GM19025 (cell line): ENCODE data around the gene GOLIM4.

ENCODE experiments used
- ATAC-seq: cut with Tn5 transposase; IDR thresholded peaks from one replicate; pipeline ENCODE4 v1.9.1; 2021; ENCODE audit warnings: mild to moderate bottlenecking, low read depth, moderate library complexity; ENCODE audit not compliant: unreplicated experiment

The GOLIM4 gene

DNA sequence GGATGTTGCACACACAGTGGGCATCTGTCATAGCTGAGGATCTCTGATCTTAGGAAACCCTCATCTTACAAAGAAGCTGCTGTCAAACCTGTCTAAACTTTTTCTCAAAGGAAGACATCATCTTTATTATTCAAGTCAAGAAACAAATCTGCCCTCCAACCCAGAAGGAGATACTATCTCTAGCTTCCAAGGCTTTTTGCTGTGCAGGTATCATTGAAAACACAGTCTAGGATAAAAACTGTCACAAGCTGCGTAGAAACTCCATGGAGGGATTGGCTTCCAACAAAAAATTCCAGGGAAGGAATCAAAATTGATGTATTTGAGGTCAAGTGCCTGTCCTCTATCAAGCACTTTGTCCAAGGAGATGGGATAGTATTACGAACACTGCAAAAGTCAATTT is 89.1 kb downstream of the GOLIM4 start:
- no peak for ATAC-seq

DNA sequence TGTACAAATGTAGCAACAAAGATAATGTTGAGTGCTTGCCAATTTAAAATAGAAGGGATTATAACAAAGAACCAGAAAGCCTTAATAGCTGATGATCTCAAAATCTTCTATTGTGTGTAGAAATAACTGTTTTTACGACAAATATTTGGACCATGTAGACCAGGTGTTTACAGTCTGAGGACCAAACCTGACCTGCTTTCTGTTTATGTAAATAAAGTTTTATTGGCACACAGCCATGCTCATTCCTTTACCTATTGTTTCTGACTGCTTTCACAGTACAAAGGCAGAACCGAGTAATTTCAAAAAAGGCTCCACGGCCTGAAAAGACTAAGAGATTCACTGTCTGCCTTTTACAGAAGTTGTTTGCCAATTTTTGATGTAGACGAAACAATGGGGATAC is 91.8 kb downstream of the GOLIM4 start:
- ATAC-seq = no peak

DNA sequence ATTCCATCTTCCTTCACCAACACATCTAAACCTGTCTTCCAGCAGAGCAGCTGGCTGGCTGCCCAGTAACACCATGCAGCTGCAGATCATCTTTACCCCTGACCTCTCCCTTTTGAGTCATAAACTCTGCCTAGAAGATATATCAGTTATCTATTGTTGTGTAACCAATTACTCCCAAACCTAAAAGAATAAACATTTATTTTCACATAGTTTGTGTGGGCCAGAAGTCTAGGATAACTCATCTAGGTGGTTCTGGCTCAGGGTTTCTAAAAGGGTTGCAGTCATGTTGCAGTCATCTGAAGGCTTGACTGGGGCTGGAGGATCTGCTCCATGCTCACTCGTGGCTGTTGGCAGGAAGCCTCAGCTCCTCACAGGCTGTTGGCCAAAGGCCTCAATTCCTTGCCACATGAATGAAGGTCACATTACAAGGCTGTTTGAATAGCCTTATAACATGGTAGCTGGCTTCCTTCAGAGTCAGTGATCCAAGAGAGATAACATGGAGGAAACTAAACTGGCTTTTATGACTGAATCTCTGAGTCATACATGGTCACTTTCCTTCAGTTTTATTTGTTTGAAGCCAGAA is 92.8 kb downstream of the GOLIM4 start:
- ATAC-seq = no peak

DNA sequence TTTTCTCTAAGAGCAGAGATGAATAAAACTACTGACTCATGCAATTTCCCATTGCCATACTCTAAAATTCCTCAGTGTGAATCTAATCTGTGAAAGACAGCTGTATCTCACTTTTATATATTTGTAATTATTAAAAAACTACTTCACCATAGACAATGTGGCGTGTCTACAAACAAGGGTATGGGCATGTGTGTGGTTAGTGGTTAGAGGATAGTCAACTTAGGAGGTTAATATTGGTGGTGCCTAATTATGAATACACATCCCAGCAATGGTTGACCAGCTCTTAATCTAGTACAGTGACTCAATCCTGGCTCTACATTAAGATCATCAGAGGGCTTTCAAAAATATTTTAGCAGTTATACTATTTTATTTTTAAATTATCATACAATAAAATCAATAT is 94.5 kb downstream of the GOLIM4 start:
- no peak for ATAC-seq

DNA sequence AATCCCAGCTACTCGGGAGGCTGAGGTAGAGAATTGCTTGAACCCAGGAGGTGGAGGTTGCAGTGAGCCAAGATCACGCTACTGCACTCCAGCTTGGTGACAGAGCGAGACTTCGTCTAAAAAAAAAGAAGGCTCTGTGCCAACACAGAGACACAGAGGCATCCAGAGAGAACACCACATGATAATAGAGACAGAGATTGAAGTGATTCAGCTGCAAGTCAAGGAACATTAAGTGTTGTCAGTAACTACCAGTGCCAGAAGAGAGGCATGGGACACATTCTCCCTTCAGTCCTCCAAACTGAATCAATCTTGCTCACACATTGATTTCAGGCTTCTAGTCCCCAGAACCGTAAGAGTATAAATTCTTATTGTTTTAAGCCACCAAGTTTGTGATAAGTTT is 97.5 kb downstream of the GOLIM4 start:
- ATAC-seq = no peak

DNA sequence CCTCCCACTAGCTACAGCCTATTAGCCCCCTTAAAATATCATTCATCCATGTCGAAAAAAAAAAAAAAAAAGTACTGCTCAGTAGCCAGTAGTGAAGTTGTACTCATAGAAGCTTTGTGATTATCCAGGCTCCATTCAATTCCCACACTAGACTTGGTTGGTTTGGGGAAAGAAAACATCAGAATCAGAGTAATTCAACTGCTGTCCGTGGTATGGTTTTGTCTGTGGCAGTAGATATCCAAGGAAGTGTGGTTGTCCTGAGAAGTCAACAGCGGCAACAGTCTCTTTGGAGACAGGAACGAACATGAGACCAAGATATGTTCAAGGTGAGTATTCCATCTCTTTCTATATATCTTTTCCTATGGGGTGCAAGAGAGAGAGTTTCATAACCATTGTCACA is 99.2 kb downstream of the GOLIM4 start:
- ATAC-seq = no peak

DNA sequence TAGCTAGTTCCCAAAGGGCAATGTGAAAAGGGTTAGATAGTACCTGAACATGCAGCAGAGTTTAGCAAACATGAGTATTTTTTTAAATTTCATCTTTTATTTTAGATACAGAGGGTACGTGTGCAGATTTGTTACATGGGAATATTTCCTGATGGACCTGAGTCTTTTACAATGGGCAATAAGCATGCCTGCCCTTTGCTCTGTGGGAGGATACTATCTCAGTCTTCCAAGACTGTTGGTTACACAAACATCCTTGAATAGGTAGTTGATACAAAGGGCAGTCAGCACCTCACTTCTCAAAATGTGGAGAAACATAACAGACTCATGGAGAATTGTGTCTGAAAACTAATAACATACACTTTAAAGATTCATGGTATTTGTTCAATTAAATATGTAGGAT is 103.3 kb downstream of the GOLIM4 start:
- no peak for ATAC-seq

DNA sequence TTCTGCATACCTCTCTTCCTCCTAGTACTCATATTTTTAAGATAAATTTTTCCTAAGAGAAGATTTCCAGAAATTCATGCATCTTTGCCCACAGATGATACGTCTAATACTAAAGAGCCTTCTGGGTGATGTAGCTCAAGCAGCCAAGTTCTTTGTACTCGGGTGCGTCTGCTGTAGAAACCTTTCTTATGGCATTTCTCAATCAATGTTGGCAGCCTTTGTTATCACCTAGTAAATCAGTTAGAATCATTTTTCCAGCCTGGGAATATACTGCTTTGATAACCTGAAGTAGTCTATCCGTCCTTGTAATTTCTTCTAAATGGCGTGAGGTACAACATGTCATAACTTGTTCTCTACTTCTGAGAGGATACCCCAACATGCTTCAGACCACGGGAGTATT is 104.5 kb downstream of the GOLIM4 start:
- no peak for ATAC-seq

DNA sequence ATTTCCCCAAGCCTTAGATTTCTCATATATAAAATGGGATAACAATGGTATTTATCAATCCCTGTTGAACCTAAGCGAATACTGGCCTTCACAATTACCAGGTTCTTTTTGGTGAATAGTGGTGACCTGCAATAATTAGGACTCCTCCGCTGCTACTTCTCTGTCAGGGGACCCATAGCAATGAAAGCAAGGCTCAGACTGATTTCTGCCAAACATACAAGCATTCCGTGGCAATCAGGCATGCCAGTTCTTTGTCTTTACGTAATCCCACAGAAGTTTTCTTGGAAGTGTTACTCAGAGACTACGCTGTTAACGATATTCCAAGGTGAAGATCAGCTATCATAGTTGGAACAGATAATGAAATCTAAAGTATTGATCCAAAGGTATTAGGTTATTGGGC is 105.7 kb downstream of the GOLIM4 start:
- ATAC-seq = no peak

DNA sequence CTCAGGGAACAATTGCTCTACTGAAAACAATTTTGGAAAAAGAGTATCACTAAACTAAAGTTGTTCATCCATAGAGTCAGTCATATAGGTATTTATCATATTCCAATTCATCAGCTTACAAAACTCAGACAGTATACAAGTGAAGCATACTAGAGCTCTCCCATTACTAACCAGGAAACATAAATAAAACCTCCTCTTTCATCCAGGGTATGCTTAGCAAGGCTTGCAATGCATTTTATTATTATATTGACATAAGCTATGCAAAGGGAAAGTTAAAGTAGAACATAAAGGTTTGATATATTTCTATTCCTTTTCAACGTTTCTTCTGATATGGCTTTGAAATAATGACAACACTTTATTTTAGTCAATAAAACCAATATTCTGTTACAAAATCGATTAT is 106.7 kb downstream of the GOLIM4 start:
- no peak for ATAC-seq

DNA sequence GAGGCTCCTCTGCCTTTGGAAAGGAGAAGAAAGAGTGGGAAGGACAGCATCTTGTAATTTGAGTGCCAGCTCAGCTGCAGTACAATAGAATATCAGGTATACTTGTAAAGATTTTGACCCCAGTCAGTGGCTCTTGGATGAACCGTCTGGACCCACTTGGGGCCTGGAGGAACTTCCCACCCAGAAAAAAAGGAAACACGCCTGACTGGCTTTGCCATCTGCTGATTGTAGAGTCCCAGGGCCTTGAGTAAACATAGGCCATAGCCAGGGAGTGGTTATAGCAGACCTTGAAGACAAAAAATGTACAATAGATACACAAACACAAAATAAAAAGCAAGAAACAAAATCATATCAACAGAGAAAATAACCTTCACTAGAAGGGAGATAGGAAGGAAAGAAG is 112.1 kb downstream of the GOLIM4 start:
- no peak for ATAC-seq

DNA sequence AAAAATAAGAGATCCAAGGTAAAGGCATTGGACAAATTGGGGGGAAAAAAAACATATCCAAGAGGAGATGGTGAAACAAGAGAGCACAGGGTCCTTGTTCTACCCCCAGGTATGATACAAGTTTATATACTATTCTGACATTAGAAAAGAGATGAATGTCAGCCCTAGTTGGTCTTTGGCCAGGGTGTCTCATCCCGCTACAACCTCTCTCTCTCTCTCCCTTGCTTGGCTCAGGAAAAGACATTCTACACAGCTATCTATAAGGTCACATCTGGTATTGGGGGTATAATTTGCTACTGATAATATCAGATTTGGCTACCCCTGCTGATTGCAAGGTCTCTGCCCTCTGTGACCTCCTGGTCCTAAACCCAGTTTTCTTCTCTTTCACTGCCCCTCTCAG is 117.2 kb downstream of the GOLIM4 start:
- ATAC-seq = no peak

DNA sequence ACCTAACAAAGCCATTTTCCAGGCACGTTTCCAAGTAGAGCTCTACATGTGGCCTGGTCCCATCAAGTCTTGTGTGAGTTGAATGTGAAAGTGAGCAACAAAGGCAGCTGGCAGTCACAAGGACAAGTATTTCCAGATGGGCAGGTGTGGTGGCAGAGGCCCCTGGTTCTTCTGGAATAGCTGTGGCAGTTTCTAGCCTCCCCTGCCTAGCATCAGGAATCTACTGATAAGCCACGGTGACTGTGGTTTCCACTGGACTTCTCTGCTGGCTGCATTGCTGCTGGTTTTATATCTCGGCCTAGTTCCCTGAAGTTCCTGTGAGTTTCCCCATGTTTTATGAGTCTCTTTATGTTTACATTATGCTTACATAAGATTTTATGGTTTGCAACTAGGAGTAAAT is 117.7 kb downstream of the GOLIM4 start:
- ATAC-seq = no peak

DNA sequence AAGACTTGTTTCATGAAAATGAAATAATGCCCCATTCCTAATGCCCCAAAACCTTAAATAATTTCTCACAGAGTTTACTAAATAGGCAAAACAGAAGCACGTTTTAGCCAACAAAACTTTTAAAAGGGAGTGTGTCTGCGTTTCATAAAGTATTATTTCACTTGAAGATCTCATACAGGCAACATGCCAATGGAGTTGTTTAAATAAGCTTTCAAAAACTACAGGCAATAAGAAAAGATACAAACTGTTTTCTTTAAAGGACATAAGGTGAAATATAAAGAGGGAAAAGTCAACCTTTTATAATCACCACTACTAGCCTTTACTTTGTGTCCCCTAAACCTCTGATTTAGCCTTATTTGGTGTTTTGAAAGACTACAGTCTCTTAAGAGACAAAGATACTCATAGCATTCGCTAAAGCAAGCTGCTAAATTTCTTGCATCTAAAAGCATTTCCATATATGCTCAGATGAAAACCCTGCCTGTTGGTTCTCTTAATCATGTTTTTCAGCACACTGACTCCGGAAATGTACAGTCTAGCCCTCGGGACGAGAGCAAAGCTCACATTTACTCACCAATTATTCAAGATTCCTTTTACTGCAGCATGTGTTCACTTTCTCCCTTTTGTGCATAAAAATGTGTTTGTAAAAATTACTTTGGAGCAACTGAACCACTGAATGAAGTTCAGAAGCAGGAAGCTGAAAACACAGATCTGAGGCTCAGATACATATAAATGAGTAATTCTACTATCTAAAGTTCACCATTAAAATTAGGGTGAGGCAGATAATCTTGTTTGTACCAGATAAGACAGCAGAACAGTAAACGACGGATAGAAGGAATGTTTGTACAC is 119.0 kb downstream of the GOLIM4 start:
- no peak for ATAC-seq

DNA sequence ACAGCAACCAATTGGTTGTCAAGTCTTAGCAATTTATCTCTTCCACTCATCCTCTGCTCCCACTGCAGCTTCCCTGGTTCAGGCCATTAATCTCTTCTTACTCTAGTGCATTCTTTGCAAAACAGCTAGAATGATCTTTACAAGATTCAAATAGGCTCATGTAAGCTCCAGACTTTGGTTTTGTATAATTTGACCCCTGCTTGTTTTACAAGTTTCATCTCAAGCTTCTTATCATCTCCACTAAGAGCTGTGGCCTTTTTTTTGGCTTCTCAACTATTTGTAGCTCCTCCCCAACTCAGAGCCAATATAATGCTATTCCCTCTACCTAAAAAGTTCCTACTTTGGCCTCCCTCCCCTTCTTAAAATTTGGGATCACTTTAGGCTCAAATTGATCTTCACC is 121.8 kb downstream of the GOLIM4 start:
- no peak for ATAC-seq

DNA sequence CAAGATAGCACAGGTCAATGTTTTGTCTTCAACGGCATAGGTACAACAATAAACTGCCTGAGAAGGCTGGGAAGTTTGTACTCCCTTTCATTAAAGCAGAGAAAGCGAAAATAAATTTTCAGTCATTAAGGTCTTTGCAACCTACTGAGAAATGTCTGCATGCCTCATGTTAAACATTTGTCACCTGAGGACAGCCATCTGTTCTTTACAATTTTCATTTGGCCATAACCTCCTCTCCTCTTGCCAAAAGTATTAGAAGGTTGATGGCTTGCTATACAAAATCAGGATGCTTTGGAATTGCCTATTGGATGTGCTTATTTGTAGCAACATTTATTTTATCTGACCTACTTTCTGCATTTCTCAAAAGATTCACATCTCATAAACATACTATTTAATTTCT is 122.7 kb downstream of the GOLIM4 start:
- ATAC-seq = no peak

DNA sequence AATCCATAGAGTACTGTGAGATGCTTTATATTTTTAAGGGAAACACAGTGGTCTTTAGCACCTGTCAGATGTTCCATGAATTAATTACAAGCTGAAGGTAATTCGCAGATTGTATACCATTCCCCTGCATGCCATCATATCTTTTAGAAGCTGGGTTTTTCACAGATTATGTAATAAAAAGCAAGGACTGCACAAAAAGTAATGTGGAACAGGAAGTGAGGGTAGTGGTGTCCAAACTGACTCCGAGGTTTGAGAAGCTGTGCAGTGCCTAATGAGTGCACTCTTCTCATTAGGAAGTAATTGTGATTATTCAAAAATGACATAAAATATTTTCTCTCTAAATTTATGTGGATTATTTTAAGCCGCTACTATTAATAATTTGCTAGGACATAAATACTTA is 123.2 kb downstream of the GOLIM4 start:
- no peak for ATAC-seq

DNA sequence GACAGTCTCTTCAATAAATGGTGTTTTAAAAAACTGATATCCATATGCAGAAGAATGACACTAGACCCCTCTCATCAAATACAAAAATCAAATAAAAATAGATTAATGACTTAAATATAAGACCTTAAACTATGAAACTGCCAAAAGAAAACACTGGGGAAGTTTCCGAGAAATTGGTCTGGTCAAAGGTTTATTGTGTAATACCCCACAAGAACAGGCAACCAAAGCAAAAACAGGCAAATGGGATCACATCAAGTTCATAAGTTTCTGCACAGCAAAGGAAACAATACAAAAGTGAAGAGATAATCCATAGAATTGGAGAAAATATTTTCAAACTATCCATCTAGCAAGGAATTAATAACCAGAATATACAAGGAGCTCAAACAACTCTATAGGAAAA is 126.2 kb downstream of the GOLIM4 start:
- no peak for ATAC-seq

DNA sequence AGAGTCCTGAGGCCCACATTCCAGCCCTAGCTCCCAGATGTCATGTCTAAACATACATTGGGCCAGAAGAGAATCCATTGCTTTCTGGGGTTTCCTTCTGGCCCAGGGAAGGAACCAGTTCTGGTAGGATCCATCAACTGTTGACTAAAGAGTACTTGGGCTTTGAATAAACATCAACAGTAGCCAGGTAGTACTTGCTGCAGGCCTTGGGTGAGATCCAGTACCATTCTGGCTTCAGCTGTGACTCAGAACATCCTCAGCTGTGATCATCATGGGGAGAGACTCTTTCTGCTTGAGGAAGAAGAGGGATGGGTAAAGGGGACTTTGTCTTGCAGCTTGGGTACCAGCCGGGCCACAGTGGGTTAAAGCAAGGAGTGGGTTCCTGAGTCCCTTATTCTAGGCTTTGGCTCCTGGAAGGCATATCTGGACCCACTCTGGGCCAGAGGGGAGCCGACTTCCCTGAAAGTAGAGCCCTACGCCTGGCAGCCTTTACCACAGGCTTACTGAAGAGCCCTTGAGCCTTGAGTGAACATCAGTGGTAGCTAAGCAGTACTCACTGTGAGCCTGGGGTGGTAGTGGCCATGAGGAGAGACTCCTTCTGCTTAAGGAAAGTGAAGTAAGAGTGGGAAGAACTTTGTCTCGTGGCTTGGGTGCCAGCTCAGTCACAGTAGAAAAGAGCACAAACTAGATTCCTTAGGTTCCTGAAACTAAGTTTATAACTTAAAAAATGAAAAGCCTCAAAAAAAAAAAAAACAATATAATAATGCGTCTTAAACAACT is 128.3 kb downstream of the GOLIM4 start:
- no peak for ATAC-seq
